Epithelial cell of esophagus (primary cell): ENCODE results near the gene KLHDC7A.

ENCODE experiments used
- DNase-seq: peaks from one replicate; pipeline ENCODE4 v3.0.0; 2010; ENCODE audit warnings: low read depth
- H3K4me3 ChIP-seq: 2 replicates; pipeline ENCODE4 v1.5.1; 2011; ENCODE audit warnings: mild to moderate bottlenecking, low read length, control low read depth
- TF ChIP-seq, protein P1 (sequence below): IDR thresholded peaks from 2 replicates; pipeline ENCODE4 v1.5.1; 2011; ENCODE audit warnings: low read depth, mild to moderate bottlenecking, low read length, control low read depth, inconsistent platforms; ENCODE audit not compliant: insufficient read depth; ENCODE audit errors: missing control alignments

KLHDC7A gene

DNA sequence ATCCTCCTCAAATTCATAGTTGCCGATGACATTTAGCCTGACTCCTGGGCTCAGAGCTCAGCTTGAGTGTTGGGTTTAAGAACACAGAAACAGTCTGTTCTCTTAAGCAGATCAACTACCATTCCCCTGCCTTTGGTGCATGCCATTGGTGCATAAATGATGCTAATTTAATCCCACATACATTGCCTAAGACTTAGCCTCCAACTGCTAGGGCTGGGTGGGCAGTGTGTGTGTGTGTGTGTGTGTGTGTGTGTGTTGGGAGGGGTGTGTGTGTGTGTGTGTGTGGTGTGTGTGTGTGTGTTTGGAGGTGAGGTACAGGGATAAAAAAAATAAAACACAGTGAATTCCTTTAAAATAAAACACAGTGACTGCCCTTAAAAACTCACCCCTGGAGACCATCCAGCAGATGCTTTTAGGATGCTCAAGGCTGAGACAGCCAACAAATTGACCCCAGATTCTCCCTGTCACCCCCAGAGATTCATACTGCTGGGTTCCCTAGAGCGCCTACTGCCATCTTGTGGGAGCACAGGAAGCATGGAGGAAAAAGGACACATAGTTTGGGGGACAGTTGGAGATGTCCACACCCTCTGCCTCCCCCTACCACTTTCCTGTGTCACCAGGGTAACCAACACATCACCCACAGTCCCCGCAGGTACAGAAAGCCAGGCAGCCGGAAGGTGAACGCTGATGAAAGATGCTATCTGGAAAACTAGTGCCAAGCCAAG is 30.6 kb downstream of the KLHDC7A start:
- TF ChIP-seq, protein P1, sequence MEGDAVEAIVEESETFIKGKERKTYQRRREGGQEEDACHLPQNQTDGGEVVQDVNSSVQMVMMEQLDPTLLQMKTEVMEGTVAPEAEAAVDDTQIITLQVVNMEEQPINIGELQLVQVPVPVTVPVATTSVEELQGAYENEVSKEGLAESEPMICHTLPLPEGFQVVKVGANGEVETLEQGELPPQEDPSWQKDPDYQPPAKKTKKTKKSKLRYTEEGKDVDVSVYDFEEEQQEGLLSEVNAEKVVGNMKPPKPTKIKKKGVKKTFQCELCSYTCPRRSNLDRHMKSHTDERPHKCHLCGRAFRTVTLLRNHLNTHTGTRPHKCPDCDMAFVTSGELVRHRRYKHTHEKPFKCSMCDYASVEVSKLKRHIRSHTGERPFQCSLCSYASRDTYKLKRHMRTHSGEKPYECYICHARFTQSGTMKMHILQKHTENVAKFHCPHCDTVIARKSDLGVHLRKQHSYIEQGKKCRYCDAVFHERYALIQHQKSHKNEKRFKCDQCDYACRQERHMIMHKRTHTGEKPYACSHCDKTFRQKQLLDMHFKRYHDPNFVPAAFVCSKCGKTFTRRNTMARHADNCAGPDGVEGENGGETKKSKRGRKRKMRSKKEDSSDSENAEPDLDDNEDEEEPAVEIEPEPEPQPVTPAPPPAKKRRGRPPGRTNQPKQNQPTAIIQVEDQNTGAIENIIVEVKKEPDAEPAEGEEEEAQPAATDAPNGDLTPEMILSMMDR, result no peak
- no peak overlapping the region for H3K4me3 ChIP-seq
- DNase-seq, result no peak

DNA sequence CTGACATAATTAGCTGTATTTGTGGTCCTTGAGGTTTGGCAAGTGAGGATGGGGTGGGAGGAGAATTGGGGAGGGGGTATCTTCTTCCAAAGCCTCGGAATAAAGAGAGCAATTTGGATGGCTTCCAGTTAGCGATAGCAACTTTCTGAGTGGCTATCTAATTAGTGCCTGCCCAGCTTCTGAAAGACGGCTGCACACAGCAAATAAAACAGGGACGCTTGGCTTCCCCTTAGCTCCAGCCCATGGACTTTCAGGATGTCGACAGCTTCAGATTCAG is 31.1 kb downstream of the KLHDC7A start:
- H3K4me3 ChIP-seq, result no peak overlapping the region
- TF ChIP-seq, protein P1, result no peak
- no peak for DNase-seq

DNA sequence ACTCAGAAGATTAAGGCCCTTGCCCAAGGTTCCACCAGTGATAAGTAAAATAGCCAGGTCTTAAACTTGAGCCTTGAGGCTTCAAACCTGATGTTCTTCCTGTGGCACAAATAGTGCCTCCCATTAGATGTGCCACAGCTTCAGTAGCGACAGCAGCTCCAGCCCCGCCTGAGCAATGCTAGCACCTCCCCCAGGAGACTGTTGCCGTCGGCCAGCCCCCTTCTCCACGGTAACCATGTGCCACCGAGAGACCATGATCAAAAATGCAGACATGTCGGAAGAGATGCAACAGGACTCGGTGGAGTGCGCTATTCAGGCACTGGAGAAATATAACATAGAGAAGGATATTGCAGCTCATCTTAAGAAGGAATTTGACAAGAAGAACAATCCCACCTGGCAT is 32.2 kb downstream of the KLHDC7A start:
- H3K4me3 ChIP-seq, result no peak overlapping the region
- TF ChIP-seq, protein P1, result no peak
- no peak for DNase-seq

DNA sequence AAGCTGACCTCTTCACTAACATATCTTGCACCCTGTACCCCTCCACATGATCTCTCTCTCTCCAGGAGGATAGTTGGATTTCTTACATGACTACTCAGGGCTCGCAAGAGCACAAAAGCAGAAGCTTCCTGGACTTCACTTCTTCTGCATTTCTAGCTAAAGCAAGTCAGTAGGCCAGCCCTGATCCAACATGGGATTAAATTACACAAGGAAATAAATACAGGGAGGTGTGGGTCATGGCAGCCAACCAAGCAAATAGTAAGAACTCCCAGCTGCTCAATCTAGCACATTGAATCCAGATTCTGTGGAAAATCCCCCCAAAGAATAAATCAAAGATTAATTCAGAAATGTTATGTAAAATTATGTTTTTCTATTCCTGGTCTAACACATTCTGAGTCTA is 33.3 kb downstream of the KLHDC7A start:
- no peak overlapping the region for H3K4me3 ChIP-seq
- no peak for DNase-seq
- TF ChIP-seq, protein P1, result no peak

DNA sequence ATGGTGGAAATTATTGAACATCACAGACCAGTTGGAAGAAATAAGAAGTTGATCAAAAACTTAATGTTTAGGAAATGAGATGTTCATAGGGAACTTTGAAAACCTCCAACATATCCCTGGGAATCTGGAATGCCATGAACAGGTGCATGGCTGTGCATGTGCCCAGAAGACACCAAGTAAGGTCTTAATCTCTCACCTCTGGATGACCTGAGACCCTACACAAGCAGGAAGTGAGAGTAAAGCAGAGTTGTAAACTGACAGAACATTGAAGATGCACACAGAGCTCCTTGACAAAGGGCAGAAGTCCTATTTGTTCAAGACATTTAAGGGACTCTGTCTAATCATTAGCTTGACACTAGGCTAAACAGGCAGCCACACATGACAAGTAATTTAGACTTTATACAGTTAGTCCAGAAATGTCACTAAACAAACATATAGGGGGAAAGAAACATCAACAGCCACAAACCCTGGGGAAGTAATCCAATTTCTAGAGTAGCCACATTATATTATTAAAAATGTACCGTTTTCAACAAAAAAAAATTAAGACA is 34.5 kb downstream of the KLHDC7A start:
- H3K4me3 ChIP-seq, result no peak overlapping the region
- DNase-seq, result no peak

DNA sequence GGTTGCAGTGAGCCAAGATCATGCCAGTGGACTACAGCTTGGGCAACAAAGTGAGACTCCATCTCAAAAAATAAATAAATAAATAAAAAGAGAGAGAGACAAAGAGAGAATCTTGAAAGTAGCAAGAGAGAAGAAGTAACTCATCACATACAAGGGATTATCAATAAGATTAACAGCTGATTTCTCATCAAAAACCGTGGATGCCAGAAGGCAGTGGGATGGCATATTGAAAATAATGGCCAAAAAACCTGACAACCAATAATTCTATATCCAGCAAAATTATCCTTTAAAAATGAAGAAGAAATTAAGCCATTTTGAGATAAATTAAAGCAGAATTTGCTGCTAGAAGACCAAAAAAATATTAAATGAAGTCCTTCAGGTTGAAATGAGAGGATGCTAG is 35.7 kb downstream of the KLHDC7A start:
- TF ChIP-seq, protein P1, result no peak
- H3K4me3 ChIP-seq, result no peak overlapping the region
- DNase-seq, result no peak

More for the DNA sequence above, 34.5 kb downstream of the KLHDC7A start:
- TF ChIP-seq, protein P1, result no peak
